ENCODE measurements around the gene FKRP.
"Not testable (repeated sequence)": the region's sequence is repeated elsewhere in the genome, so short reads cannot be mapped to it uniquely, and the experiment has no call there.

FKRP gene

DNA sequence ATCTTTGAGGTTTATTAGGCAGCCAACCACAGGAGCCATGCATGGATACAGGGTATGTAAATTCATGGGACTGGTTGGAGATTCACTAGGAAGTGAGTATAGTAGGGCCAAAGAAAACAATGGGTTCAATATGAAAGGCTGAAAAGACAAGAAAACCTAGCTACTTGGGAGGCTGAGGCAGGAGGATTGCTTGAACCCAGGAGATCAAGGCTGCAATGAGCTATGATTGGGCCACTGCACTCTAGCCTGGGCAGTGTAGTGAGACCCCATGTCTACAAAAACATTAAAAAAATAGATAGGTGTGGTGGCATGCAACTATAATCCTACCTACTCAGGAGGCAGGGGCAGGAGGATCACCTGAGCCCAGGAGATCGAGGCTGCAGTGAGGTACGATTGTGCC, 52.9 kb downstream of the FKRP start:
- TF ChIP-seq, protein P1, sequence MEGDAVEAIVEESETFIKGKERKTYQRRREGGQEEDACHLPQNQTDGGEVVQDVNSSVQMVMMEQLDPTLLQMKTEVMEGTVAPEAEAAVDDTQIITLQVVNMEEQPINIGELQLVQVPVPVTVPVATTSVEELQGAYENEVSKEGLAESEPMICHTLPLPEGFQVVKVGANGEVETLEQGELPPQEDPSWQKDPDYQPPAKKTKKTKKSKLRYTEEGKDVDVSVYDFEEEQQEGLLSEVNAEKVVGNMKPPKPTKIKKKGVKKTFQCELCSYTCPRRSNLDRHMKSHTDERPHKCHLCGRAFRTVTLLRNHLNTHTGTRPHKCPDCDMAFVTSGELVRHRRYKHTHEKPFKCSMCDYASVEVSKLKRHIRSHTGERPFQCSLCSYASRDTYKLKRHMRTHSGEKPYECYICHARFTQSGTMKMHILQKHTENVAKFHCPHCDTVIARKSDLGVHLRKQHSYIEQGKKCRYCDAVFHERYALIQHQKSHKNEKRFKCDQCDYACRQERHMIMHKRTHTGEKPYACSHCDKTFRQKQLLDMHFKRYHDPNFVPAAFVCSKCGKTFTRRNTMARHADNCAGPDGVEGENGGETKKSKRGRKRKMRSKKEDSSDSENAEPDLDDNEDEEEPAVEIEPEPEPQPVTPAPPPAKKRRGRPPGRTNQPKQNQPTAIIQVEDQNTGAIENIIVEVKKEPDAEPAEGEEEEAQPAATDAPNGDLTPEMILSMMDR (IDR thresholded peaks at IDR 0.05; ENCODE audit: borderline replicate concordance, insufficient read depth, low read depth, low read length), result no peak

DNA sequence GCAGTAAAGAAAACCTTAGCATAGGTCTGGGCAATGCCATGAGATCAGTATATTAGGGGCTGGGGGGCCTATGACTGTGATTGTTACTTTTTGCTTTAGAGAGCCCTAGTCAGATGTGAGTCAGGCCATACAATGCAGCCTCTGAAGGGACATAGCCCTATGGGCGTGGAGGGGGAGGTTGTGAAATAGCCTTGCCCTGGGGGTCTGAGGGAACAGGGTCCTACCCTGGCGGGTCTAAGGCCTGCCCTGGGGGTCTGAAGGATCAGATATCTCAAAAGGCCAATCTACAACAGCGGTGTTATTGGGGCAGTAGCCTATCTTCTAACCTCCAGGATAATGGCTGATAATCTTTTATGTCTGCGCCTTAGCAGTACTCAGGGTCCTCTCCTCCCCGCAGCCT, 56.3 kb downstream of the FKRP start:
- TF ChIP-seq, protein P1 (IDR thresholded peaks at IDR 0.05; ENCODE audit: borderline replicate concordance, insufficient read depth, low read depth, low read length), result no peak
- no peak overlapping the region for H3K4me3 ChIP-seq (ENCODE audit: low read depth, low read length)

More for the DNA sequence above, 52.9 kb downstream of the FKRP start:
- H3K4me3 ChIP-seq (ENCODE audit: low read depth, low read length), result no peak overlapping the region

DNA sequence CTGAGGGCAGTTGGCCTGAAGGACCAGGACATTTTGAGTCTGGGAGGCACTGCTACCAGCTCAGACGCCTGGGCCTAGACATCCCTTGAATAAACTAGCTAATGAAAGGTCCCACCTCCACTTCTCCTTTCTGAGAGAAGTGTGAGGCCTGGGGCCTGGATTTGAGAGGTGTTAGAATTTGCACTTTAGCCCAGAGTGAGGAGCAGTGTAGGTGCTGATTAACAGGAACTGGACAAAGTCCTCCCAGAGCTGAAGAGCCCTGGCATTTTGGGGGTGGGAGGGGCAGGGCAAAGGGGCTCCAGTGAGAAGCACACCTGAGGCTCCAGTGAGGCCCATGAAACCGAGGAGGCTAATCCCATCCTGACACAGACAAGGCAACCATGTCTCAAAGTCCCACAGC, 57.7 kb downstream of the FKRP start:
- H3K4me3 ChIP-seq (ENCODE audit: low read depth, low read length), result no peak overlapping the region
- TF ChIP-seq, protein P1 (IDR thresholded peaks at IDR 0.05; ENCODE audit: borderline replicate concordance, insufficient read depth, low read depth, low read length), result no peak

DNA sequence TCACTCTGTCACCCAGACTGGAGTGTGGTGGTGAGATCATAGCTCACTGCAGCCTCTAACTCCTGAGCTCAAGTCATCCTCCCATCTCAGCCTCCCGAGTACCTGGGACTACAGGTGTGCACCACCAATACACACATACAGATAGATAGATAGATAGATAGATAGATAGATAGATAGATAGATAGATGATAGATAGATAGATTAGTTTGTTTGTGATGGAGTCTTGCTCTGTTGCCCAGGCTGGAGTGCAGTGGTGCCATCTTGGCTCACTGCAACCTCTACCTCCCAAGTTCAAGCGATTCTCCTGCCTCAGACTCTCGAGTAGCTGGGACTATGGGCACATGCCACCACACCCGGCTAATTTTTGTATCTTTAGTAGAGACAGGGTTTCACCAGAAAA, 58.6 kb downstream of the FKRP start:
- not testable (repeated sequence) for H3K4me3 ChIP-seq (ENCODE audit: low read depth, low read length)

DNA sequence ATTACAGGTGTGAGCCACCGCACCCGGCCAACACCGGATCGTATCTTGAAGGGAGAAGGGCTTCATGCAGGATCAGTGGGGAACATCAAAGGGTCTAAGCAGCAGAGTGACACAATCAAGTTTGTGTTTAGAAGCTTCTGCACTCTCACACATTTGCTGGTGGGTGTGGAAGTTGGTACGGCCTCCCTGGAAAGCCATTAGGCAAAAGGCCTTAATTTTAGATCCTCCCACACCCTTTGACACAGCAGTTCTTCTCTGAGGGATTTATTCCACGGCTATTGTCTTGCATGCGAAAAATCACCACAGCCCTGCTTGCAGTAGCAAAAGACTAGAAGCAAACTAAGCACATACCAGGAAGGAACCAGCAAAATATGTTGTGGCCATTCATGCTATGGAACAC, 60.8 kb downstream of the FKRP start:
- H3K4me3 ChIP-seq (ENCODE audit: low read depth, low read length), result no peak overlapping the region
- TF ChIP-seq, protein P1 (IDR thresholded peaks at IDR 0.05; ENCODE audit: borderline replicate concordance, insufficient read depth, low read depth, low read length), result no peak

Data from GM12875 (cell line).